ENCODE data around the gene CUL4A.

CUL4A gene

DNA sequence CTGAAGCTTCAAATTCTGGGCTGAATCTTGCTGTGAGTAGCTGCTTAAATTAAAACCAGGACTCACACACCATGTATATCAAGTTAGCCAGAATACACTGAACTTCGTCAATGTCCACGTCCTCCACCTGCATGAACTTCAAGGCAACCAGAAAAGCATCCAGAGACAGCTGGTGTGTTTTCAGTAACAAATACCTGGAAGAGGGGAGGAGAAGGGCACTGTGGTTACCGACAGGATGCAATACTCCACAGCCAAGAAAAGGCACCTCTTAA, 30.6 kb upstream of the CUL4A start:
- no peak overlapping the region for H3K4me3 ChIP-seq (ENCODE audit: low read depth, low read length)
- no peak for DNase-seq (ENCODE audit: low read depth)
- TF ChIP-seq, protein P1, sequence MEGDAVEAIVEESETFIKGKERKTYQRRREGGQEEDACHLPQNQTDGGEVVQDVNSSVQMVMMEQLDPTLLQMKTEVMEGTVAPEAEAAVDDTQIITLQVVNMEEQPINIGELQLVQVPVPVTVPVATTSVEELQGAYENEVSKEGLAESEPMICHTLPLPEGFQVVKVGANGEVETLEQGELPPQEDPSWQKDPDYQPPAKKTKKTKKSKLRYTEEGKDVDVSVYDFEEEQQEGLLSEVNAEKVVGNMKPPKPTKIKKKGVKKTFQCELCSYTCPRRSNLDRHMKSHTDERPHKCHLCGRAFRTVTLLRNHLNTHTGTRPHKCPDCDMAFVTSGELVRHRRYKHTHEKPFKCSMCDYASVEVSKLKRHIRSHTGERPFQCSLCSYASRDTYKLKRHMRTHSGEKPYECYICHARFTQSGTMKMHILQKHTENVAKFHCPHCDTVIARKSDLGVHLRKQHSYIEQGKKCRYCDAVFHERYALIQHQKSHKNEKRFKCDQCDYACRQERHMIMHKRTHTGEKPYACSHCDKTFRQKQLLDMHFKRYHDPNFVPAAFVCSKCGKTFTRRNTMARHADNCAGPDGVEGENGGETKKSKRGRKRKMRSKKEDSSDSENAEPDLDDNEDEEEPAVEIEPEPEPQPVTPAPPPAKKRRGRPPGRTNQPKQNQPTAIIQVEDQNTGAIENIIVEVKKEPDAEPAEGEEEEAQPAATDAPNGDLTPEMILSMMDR (IDR thresholded peaks at IDR 0.05; ENCODE audit: control insufficient read depth, extremely low read depth, insufficient read depth): no peak

GRCh38 chr13:113179374-113180230, 29.8 kb upstream of the CUL4A start:
- no peak for DNase-seq (ENCODE audit: low read depth)
- TF ChIP-seq, protein P1 (IDR thresholded peaks at IDR 0.05; ENCODE audit: control insufficient read depth, extremely low read depth, insufficient read depth): no peak
- H3K4me3 ChIP-seq (ENCODE audit: low read depth, low read length): no peak overlapping the region

DNA sequence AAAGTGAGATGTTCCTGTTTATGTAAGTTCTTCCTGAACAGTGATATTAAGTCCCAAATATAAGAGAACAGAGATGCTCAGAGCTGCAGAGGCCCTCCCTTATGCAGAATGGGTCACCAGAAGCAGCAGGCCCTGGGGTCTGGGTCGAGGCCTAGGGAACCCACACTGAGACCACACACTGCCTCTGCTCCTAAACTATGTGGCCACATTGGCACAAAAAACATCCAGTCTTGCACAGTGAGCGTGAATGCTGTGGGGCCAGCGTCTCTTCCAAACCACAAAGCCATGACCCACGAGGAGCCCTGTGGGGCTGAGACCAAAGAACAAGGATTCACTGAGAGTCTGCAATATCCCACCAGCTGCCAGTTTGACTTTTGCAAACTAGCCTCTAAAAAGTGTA, 27.4 kb upstream of the CUL4A start:
- DNase-seq (ENCODE audit: low read depth): no peak
- TF ChIP-seq, protein P1 (IDR thresholded peaks at IDR 0.05; ENCODE audit: control insufficient read depth, extremely low read depth, insufficient read depth): no peak

GRCh38 chr13:113183450-113184129, 25.8 kb upstream of the CUL4A start:
- TF ChIP-seq, protein P1 (IDR thresholded peaks at IDR 0.05; ENCODE audit: control insufficient read depth, extremely low read depth, insufficient read depth): no peak
- no peak for DNase-seq (ENCODE audit: low read depth)
- no peak overlapping the region for H3K4me3 ChIP-seq (ENCODE audit: low read depth, low read length)

More for the DNA sequence above, 27.4 kb upstream of the CUL4A start:
- no peak overlapping the region for H3K4me3 ChIP-seq (ENCODE audit: low read depth, low read length)

DNA sequence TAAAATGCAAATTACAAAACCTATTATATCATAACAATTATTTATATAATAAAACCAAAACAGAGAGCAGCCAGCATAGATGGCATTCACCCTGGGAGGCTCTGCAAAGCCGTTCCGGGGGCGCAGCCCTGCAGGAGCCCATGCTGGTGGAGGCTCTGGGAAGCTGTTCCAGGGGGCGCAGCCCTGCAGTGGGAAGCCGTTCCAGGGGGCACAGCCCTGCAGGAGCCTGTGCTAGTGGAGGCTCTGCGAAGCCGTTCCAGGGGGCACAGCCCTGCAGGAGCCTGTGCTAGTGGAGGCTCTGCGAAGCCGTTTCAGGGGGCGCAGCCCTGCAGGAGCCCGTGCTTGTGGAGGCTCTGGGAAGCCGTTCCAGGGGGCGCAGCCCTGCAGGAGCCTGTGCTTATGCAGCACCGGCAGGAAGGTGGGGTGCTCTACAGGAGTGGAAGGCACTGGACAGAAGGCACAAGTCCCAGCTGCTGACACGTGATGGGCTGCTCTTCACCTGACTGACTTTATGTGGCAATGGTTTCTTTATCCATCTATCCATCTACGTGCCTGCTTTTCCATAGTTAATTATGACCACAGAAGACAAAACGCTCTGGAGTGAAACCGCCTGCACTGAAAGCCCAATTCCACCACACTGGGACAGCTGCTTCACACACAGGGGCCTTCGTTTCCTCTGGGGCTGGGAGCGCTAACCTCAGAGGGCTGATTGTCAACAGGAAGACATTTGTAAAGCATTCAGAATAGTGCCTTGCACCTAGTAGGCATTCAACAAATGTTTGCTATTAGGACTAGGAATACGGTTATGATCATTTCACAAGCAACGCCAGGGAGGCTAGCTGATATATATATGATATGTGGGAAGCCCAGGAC, 24.6 kb upstream of the CUL4A start:
- no peak for DNase-seq (ENCODE audit: low read depth)
- TF ChIP-seq, protein P1 (IDR thresholded peaks at IDR 0.05; ENCODE audit: control insufficient read depth, extremely low read depth, insufficient read depth): no peak
- H3K4me3 ChIP-seq (ENCODE audit: low read depth, low read length): no peak overlapping the region

DNA sequence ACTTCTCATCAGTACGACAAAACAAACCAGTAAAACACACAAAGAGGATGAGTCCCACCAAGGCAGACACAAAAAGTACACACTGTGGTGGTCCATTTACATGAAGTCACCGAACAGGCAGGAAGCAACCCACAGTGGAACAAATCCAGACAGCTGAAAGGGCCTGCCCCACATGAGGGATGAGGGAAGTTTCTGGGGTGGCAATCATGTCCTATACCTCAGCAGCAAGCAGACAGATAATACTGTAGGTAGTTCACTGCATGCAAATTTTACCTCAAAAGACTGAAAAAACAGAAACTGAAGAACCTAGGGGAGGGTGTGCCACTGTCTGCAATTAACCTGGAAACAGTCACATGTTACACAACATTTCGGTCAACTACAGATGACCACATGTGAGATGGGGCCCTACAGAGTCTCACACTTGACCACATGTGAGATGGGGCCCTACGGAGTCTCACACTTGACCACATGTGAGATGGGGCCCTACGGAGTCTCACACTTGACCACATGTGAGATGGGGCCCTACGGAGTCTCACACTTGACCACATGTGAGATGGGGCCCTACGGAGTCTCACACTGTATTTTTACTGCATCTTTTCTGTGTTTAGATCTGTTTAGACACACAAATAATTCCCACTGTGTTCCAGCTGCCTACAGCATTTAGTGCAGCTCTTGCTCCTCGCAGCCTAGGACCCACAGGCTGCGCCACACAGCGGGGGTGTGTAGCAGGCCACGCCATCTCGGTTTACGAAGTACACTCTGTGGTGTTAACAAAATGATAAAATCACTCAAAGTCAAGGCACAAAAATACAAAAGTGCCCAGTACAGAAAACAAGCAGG, 23.1 kb upstream of the CUL4A start:
- H3K4me3 ChIP-seq (ENCODE audit: low read depth, low read length): no peak overlapping the region
- TF ChIP-seq, protein P1 (IDR thresholded peaks at IDR 0.05; ENCODE audit: control insufficient read depth, extremely low read depth, insufficient read depth): no peak
- DNase-seq (ENCODE audit: low read depth): no peak
